OCI-LY7 (cell line): ENCODE measurements around the gene SERPINI1.

Source experiments
- CTCF ChIP-seq: fragments of 200-600 bp; sonication (generic); conservative IDR thresholded peaks from 2 replicates; pipeline ENCODE4 v1.5.1; 2014; ENCODE audit warnings: mild to moderate bottlenecking, antibody characterized with exemption, low read length, moderate library complexity, mixed read lengths
- EZH2phosphoT487 ChIP-seq: fragments of 200-600 bp; sonication (generic); IDR thresholded peaks from 2 replicates; pipeline ENCODE4 v1.6.1; 2018; ENCODE audit warnings: low read depth, borderline replicate concordance, mild to moderate bottlenecking, mixed run types, antibody characterized with exemption, low read length, moderate library complexity, mixed read lengths

- TF ChIP-seq CTCF = no peak
- TF ChIP-seq EZH2phosphoT487 = no peak
Measured at GRCh38 chr3:167736997-167737396, 1.5 kb downstream of the SERPINI1 start.
